PC-9 (cell line): Measurements from ENCODE around the gene OR4C15. TPM values are rescaled to one million over a fixed set of nuclear protein-coding genes. Genes with fewer than 3 reads are reported as not detected.

Source experiments
- Bru-seq: library from RNA; stranded (reverse); fragments of 400-500 nt; gene quantifications from one replicate; lab custom pipeline; 2021; lab: Mats Ljungman, UMichigan
- BruChase-seq, 2 experiments: library from RNA; stranded (reverse); fragments of 400-500 nt; gene quantifications; one replicate each; lab custom pipeline; 2021; lab: Mats Ljungman, UMichigan
- BruUV-seq: library from RNA; stranded (reverse); fragments of 400-500 nt; replicated peaks from 2 replicates; lab custom pipeline; 2021; lab: Mats Ljungman, UMichigan
- CTCF ChIA-PET: fragments of 300-600 bp; sonication (Branson Sonifier 250); formaldehyde crosslinking; loops from one replicate; lab custom pipeline; 2022; ENCODE audit warnings: antibody characterized with exemption; lab: Charles Lee
- POLR2A ChIA-PET: fragments of 300-600 bp; sonication (Branson Sonifier 250); formaldehyde crosslinking; loops from one replicate; lab custom pipeline; 2022; ENCODE audit warnings: antibody characterized with exemption; ENCODE audit not compliant: unreplicated experiment; lab: Charles Lee
- DNase-seq, 2 experiments: peaks; one replicate each; pipeline versions ENCODE4 v3.0.0 to v3.0.0-alpha.2; 2015 to 2022; ENCODE audit warnings: mixed read lengths in 1 of 2
- H2AFZ ChIP-seq: fragments of 200-600 bp; sonication (generic); 2 replicates; pipeline ENCODE4 v1.8.1; 2017; ENCODE audit warnings: antibody characterized with exemption
- H3F3A ChIP-seq: fragments of 200-600 bp; sonication (generic); 2 replicates; pipeline ENCODE4 v1.8.1; 2017; ENCODE audit warnings: antibody characterized with exemption, mild to moderate bottlenecking, low read depth; ENCODE audit not compliant: insufficient read depth
- H3K27ac ChIP-seq: fragments of 200-600 bp; sonication (generic); 2 replicates; pipeline ENCODE4 v1.6.1; 2016; ENCODE audit warnings: mixed run types
- H3K27me3 ChIP-seq: fragments of 200-600 bp; sonication (generic); 2 replicates; pipeline ENCODE4 v1.6.1; 2016; ENCODE audit warnings: low read depth, mixed run types; ENCODE audit not compliant: insufficient read depth
- H3K36me3 ChIP-seq: fragments of 200-600 bp; sonication (generic); 2 replicates; pipeline ENCODE4 v1.6.1; 2016; ENCODE audit warnings: low read depth, mixed run types
- H3K4me1 ChIP-seq: fragments of 200-600 bp; sonication (generic); replicated peaks from 2 replicates; pipeline ENCODE4 v1.6.1; 2016; ENCODE audit warnings: mixed run types; ENCODE audit not compliant: insufficient read depth
- H3K4me2 ChIP-seq: fragments of 200-600 bp; sonication (generic); 2 replicates; pipeline ENCODE4 v1.6.1; 2017; ENCODE audit warnings: mixed run types
- H3K4me3 ChIP-seq: fragments of 200-600 bp; sonication (generic); 2 replicates; pipeline ENCODE4 v1.6.1; 2016; ENCODE audit warnings: mixed run types
- H3K79me2 ChIP-seq: fragments of 200-600 bp; sonication (generic); 2 replicates; pipeline ENCODE4 v1.6.1; 2017; ENCODE audit warnings: low read depth, mixed run types
- H3K9me2 ChIP-seq: fragments of 200-600 bp; sonication (generic); 2 replicates; pipeline ENCODE4 v1.8.1; 2017; ENCODE audit warnings: mild to moderate bottlenecking; ENCODE audit not compliant: insufficient read depth
- H3K9me3 ChIP-seq: fragments of 200-600 bp; sonication (generic); 2 replicates; pipeline ENCODE4 v1.8.1; 2016; ENCODE audit warnings: low read depth; ENCODE audit not compliant: insufficient read depth
- H4K20me1 ChIP-seq: fragments of 200-600 bp; sonication (generic); 2 replicates; pipeline ENCODE4 v1.8.1; 2017; ENCODE audit not compliant: insufficient read depth
- EZH2 ChIP-seq: fragments of 200-600 bp; sonication (generic); IDR thresholded peaks from 2 replicates; pipeline ENCODE4 v1.8.0; 2017; ENCODE audit warnings: antibody characterized with exemption, low read depth
- intact Hi-C: fragments of 100-400 bp; cut with micrococcal nuclease; formaldehyde crosslinking; loops from one replicate; pipeline ENCODE4 v1.10.0; 2022; ENCODE audit not compliant: unreplicated experiment
- long read RNA-seq: library from polyadenylated mRNA; stranded (forward); transcript quantifications from one replicate; pipeline ENCODE4 v2.0.0, GENCODE V29; 2022
- total RNA-seq: library from RNA; stranded (reverse); gene quantifications from 2 replicates; pipeline ENCODE4 v1.2.3, GENCODE V29; 2021
- TF ChIP-seq, protein P1 (sequence below): fragments of 200-600 bp; sonication (generic); conservative IDR thresholded peaks from 2 replicates; pipeline ENCODE4 v1.6.1; 2017; ENCODE audit warnings: mixed run types, antibody characterized with exemption, mild to moderate bottlenecking, moderate library complexity

OR4C15 gene
- total RNA-seq: not detected in 2 replicates
- Bru-seq, nascent RNA: not detected
- BruChase-seq, experiment 1, labeled RNA remaining after a 2-hour chase: not detected
- not detected for BruChase-seq, experiment 2, labeled RNA remaining after a 6-hour chase
- long read RNA-seq: 0 reads

DNA sequence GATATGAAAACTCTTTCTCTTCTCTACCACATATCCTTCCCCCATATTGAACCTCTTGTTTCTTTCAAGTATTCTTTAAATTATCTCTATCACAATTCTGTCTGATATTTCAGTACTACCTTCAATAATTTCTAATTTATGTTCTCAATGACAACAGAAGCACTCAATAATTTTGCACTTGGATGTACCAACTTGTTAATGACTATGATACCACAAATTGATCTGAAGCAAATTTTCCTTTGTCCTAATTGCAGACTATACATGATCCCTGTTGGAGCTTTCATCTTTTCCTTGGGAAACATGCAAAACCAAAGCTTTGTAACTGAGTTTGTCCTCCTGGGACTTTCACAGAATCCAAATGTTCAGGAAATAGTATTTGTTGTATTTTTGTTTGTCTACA, at the start of gene OR4C15:
Gene OR4C15, plus strand, starts transcription at position 301 of the 400 bp plus-strand sequence. Its CDS starts 0 bp downstream, at position 301.
- Histone ChIP-seq H3K9me2 (no peaks in the 10 kb centered on the region), H4K20me1 (no peaks in the 10 kb centered on the region), H2AFZ (no peak within 1 kb of the TSS), H3K79me2 (no peaks in the 10 kb centered on the region), H3K4me3 (no peak within 1 kb of the TSS), H3F3A (no peaks in the 10 kb centered on the region; the same call in 1 of the 2 replicates), H3K4me2 (no peak within 1 kb of the TSS), H3K27ac (no peak within 1 kb of the TSS), H3K9me3 (no peaks in the 10 kb centered on the region), H3K36me3 (no peaks in the 10 kb centered on the region), H3K27me3 (no peaks in the 10 kb centered on the region), H3K4me1 (no peaks in the 10 kb centered on the region)
- POLR2A ChIA-PET: no interaction called here
- CTCF ChIA-PET: no interaction called here
- no TSS peak for BruUV-seq
- DNase-seq: no peak
- no peak for TF ChIP-seq EZH2
- TF ChIP-seq, protein P1, sequence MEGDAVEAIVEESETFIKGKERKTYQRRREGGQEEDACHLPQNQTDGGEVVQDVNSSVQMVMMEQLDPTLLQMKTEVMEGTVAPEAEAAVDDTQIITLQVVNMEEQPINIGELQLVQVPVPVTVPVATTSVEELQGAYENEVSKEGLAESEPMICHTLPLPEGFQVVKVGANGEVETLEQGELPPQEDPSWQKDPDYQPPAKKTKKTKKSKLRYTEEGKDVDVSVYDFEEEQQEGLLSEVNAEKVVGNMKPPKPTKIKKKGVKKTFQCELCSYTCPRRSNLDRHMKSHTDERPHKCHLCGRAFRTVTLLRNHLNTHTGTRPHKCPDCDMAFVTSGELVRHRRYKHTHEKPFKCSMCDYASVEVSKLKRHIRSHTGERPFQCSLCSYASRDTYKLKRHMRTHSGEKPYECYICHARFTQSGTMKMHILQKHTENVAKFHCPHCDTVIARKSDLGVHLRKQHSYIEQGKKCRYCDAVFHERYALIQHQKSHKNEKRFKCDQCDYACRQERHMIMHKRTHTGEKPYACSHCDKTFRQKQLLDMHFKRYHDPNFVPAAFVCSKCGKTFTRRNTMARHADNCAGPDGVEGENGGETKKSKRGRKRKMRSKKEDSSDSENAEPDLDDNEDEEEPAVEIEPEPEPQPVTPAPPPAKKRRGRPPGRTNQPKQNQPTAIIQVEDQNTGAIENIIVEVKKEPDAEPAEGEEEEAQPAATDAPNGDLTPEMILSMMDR: no peak
- intact Hi-C loops: no loop called here

- no peak within 1 kb of the TSS for H3K4me2 ChIP-seq
- H3F3A ChIP-seq: no peaks in the 10 kb centered on the region
- H3K4me3 ChIP-seq: no peak within 1 kb of the TSS
- no peaks in the 10 kb centered on the region for H3K79me2 ChIP-seq
- intact Hi-C loops: no loop called here
- no peaks in the 10 kb centered on the region for H3K27me3 ChIP-seq
- ChIA-PET POLR2A (no interaction called here), CTCF (no interaction called here)
- no peaks in the 10 kb centered on the region for H3K9me2 ChIP-seq
- no peak for DNase-seq
- no peaks in the 10 kb centered on the region for H4K20me1 ChIP-seq
- peaks cover 4% of the 10 kb centered on the region; the same call in 1 of the 2 replicates for H3K9me3 ChIP-seq
- no peak within 1 kb of the TSS for H2AFZ ChIP-seq
- H3K27ac ChIP-seq: no peak within 1 kb of the TSS
- no peaks in the 10 kb centered on the region for H3K4me1 ChIP-seq
- H3K36me3 ChIP-seq: no peaks in the 10 kb centered on the region
- BruUV-seq: no TSS peak
- TF ChIP-seq, protein P1: no peak
- TF ChIP-seq EZH2: no peak
These were observed 17.6 kb downstream of the OR4C15 start, which contains the start of gene OR4C16 for GRCh38 chr11:55571828-55572227. Gene OR4C16, plus strand, starts transcription at chr11:55572128. Its CDS starts 0 bp downstream, at chr11:55572128.

DNA sequence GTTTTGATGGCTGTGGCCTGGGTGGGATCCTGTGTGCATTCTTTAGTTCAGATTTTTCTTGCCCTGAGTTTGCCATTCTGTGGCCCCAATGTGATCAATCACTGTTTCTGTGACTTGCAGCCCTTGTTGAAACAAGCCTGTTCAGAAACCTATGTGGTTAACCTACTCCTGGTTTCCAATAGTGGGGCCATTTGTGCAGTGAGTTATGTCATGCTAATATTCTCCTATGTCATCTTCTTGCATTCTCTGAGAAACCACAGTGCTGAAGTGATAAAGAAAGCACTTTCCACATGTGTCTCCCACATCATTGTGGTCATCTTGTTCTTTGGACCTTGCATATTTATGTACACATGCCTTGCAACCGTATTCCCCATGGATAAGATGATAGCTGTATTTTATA, 18.3 kb downstream of the OR4C15 start:
- no peaks in the 10 kb centered on the region for H3K27me3 ChIP-seq
- H3K4me3 ChIP-seq: no peak overlapping the region
- BruUV-seq: no TSS peak
- ChIA-PET CTCF (no interaction called here), POLR2A (no interaction called here)
- no peak overlapping the region for H2AFZ ChIP-seq
- TF ChIP-seq EZH2: no peak
- TF ChIP-seq, protein P1: no peak
- DNase-seq: no peak
- H3K4me1 ChIP-seq: no peaks in the 10 kb centered on the region
- H3K36me3 ChIP-seq: no peaks in the 10 kb centered on the region
- no peaks in the 10 kb centered on the region for H4K20me1 ChIP-seq
- no peak overlapping the region for H3K4me2 ChIP-seq
- no peaks in the 10 kb centered on the region for H3K9me2 ChIP-seq
- H3K79me2 ChIP-seq: no peaks in the 10 kb centered on the region
- H3K9me3 ChIP-seq: peaks cover 4% of the 10 kb centered on the region; the same call in 1 of the 2 replicates
- H3F3A ChIP-seq: no peaks in the 10 kb centered on the region
- intact Hi-C loops: no loop called here
- H3K27ac ChIP-seq: no peak overlapping the region

Other genes with a start within 250 kb of the OR4C15 start
- gene OR4A16, start 211.3 kb upstream of the OR4C15 start, total RNA-seq: not detected in 2 replicates
- gene OR4A15, start 186.5 kb upstream of the OR4C15 start, total RNA-seq: not detected in 2 replicates
- gene OR4C16, start 17.7 kb downstream of the OR4C15 start, total RNA-seq: not detected in 2 replicates
- gene OR4C11, start 53.2 kb downstream of the OR4C15 start, total RNA-seq: not detected in 2 replicates
- gene OR4P4, start 80.6 kb downstream of the OR4C15 start, total RNA-seq: not detected in 2 replicates
- gene OR4S2, start 93.9 kb downstream of the OR4C15 start, total RNA-seq: not detected in 2 replicates
- not detected in 2 replicates for gene OR4C6, start 107.7 kb downstream of the OR4C15 start, total RNA-seq
- gene OR5D13, start 219.0 kb downstream of the OR4C15 start, total RNA-seq: not detected in 2 replicates
- gene OR5D14, start 241.1 kb downstream of the OR4C15 start, total RNA-seq: not detected in 2 replicates